OCI-LY1 (cell line): Measurements from ENCODE around the gene EME2.

ENCODE experiments used
- H2AFZ ChIP-seq: fragments of 200-600 bp; sonication (generic), shearing (Covaris generic); 2 replicates; pipeline ENCODE4 v1.6.0; 2014; ENCODE audit warnings: antibody characterized with exemption, mild to moderate bottlenecking, low read length
- H3F3A ChIP-seq: fragments of 200-600 bp; sonication (generic), shearing (Covaris generic); 2 replicates; pipeline ENCODE4 v1.6.0; 2014; ENCODE audit warnings: mild to moderate bottlenecking, antibody characterized with exemption, low read length, moderate library complexity; ENCODE audit not compliant: insufficient read depth
- H3K27ac ChIP-seq: fragments of 200-600 bp; sonication (generic); 2 replicates; pipeline ENCODE4 v1.5.1; 2014; ENCODE audit warnings: low read length, mixed run types, mild to moderate bottlenecking, low read depth; ENCODE audit not compliant: poor library complexity, severe bottlenecking
- H3K27me3 ChIP-seq: fragments of 200-600 bp; sonication (generic); 2 replicates; pipeline ENCODE4 v1.6.0; 2014; ENCODE audit warnings: antibody characterized with exemption, mild to moderate bottlenecking, low read length, moderate library complexity; ENCODE audit not compliant: insufficient read depth
- H3K36me3 ChIP-seq: fragments of 200-600 bp; sonication (generic); 2 replicates; pipeline ENCODE4 v1.6.1; 2014; ENCODE audit warnings: mild to moderate bottlenecking, antibody characterized with exemption, low read length, moderate library complexity, mixed read lengths; ENCODE audit not compliant: insufficient read depth
- H3K4me1 ChIP-seq: fragments of 200-600 bp; sonication (generic); 2 replicates; pipeline ENCODE4 v1.5.1; 2014; ENCODE audit warnings: mild to moderate bottlenecking, low read length, moderate library complexity; ENCODE audit not compliant: insufficient read depth, severe bottlenecking
- H3K4me2 ChIP-seq: fragments of 200-600 bp; sonication (generic), shearing (Covaris generic); 2 replicates; pipeline ENCODE4 v1.6.1; 2014; ENCODE audit warnings: low read length
- H3K4me3 ChIP-seq: fragments of 200-600 bp; sonication (generic); 2 replicates; pipeline ENCODE4 v1.5.1; 2014; ENCODE audit warnings: low read length, low read depth, mild to moderate bottlenecking, mixed read lengths; ENCODE audit not compliant: poor library complexity, severe bottlenecking
- H3K79me2 ChIP-seq: fragments of 200-600 bp; shearing (Covaris generic); 2 replicates; pipeline ENCODE4 v1.6.1; 2016; ENCODE audit warnings: mixed run types, low read length, mixed read lengths; ENCODE audit not compliant: insufficient read depth
- H3K9ac ChIP-seq: fragments of 200-600 bp; sonication (generic), shearing (Covaris generic); 2 replicates; pipeline ENCODE4 v1.6.1; 2014; ENCODE audit warnings: mild to moderate bottlenecking, low read length, mixed read lengths
- H3K9me2 ChIP-seq: fragments of 200-600 bp; sonication (generic), shearing (Covaris generic); 2 replicates; pipeline ENCODE4 v1.6.1; 2014; ENCODE audit warnings: low read depth, mild to moderate bottlenecking, low read length, mixed read lengths
- H3K9me3 ChIP-seq: fragments of 200-600 bp; shearing (Covaris generic); 2 replicates; pipeline ENCODE4 v1.6.1; 2014; ENCODE audit warnings: low read length, mixed read lengths
- H4K20me1 ChIP-seq: fragments of 200-600 bp; sonication (generic), shearing (Covaris generic); 2 replicates; pipeline ENCODE4 v1.6.0; 2016; ENCODE audit warnings: mild to moderate bottlenecking, low read length; ENCODE audit not compliant: insufficient read depth
- CTCF ChIP-seq: fragments of 200-600 bp; sonication (generic), shearing (Covaris generic); IDR thresholded peaks from 2 replicates; pipeline ENCODE4 v1.5.1; 2017; ENCODE audit warnings: mild to moderate bottlenecking, antibody characterized with exemption, low read length, moderate library complexity, mixed read lengths
- EZH2 ChIP-seq: fragments of 200-600 bp; sonication (generic), shearing (Covaris generic); IDR thresholded peaks from 2 replicates; pipeline ENCODE4 v1.8.0; 2017; ENCODE audit warnings: borderline replicate concordance, mixed run types, mild to moderate bottlenecking, antibody characterized with exemption, low read length, moderate library complexity, mixed read lengths

Gene EME2

GRCh38 chr16:1764971-1765370, 7.6 kb upstream of the EME2 start:
- Histone ChIP-seq H3K36me3 (peaks cover 80% of the 10 kb centered on the region), H3K4me3 (no peak overlapping the region), H3K9me3 (no peaks in the 10 kb centered on the region), H3K9ac (no peak overlapping the region), H3F3A (no peaks in the 10 kb centered on the region), H3K27me3 (no peaks in the 10 kb centered on the region), H3K4me1 (peaks cover 1% of the 10 kb centered on the region), H3K79me2 (no peaks in the 10 kb centered on the region), H4K20me1 (no peaks in the 10 kb centered on the region), H2AFZ (no peak overlapping the region), H3K27ac (no peak overlapping the region), H3K4me2 (no peak overlapping the region), H3K9me2 (no peaks in the 10 kb centered on the region)
- TF ChIP-seq EZH2 = no peak

DNA sequence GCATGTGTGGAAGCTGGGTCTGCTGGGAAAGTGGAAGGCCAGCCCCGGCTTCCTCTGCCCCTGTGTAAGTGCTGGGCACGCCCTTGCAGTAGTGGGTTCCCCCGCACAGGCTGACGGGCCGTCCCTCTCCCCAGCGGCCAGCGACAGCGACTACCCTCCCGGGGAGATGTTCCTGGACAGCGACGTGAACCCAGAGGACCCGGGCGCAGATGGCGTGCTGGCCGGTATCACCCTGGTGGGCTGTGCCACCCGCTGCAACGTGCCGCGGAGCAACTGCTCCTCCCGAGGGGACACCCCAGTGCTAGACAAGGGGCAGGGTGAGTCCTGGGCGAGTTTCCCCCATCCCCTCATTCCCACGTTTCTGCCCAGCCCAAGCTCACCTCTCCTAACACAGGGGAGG, 6.8 kb upstream of the EME2 start:
- Histone ChIP-seq H3K4me3 (no peak overlapping the region), H3K36me3 (peaks cover 83% of the 10 kb centered on the region), H3K9ac (no peak overlapping the region), H3K9me3 (no peaks in the 10 kb centered on the region), H3K4me1 (peaks cover 10% of the 10 kb centered on the region), H3K27ac (no peak overlapping the region), H3K9me2 (no peaks in the 10 kb centered on the region), H4K20me1 (no peaks in the 10 kb centered on the region), H2AFZ (no peak overlapping the region), H3K27me3 (no peaks in the 10 kb centered on the region), H3F3A (no peaks in the 10 kb centered on the region), H3K4me2 (no peak overlapping the region), H3K79me2 (no peaks in the 10 kb centered on the region)
- no peak for TF ChIP-seq EZH2
- no peak for TF ChIP-seq CTCF

DNA sequence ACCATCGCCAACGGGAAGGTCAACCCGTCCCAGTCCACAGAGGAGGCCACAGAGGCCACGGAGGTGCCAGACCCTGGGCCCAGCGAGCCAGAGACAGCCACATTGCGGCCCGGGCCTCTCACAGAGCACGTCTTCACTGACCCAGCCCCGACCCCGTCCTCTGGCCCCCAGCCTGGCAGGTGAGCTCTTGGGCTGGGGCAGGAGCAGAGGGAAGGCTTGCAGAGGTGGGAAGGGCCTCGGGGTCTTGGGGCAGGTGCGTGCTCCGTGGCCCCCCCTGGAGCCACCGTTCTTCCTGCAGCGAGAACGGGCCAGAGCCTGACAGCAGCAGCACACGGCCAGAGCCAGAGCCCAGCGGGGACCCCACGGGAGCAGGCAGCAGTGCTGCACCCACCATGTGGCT, 6.4 kb upstream of the EME2 start:
- Histone ChIP-seq H3K9me2 (no peaks in the 10 kb centered on the region), H3K9me3 (no peaks in the 10 kb centered on the region), H3K9ac (no peak overlapping the region), H3K79me2 (no peaks in the 10 kb centered on the region), H3K36me3 (peaks cover 78% of the 10 kb centered on the region), H3K4me1 (peaks cover 10% of the 10 kb centered on the region), H3K27me3 (no peaks in the 10 kb centered on the region), H3F3A (no peaks in the 10 kb centered on the region), H4K20me1 (no peaks in the 10 kb centered on the region), H3K4me2 (no peak overlapping the region), H3K27ac (no peak overlapping the region), H2AFZ (no peak overlapping the region), H3K4me3 (no peak overlapping the region)
- no peak for TF ChIP-seq CTCF
- no peak for TF ChIP-seq EZH2

DNA sequence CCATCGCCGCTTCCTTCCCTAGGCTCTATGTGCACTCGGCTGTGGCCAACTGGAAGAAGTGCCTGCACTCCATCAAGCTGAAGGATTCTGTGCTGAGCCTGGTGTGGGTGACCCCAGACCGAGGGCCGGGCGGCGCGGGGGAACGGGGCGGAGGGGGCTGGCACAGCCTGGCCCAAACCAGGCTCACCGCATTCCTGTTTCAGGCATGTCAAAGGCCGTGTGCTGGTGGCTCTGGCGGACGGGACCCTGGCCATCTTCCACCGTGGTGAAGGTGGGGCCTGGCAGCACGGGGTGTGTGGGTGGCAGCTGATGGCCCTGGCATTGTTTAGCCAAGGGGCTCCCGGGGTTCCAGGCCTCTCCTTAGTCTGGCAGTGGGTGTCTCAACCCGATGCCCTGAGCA, 5.9 kb upstream of the EME2 start:
- Histone ChIP-seq H3K79me2 (no peaks in the 10 kb centered on the region), H3K36me3 (peaks cover 77% of the 10 kb centered on the region), H4K20me1 (no peaks in the 10 kb centered on the region), H3K4me1 (peaks cover 10% of the 10 kb centered on the region), H3K4me3 (no peak overlapping the region), H3K27me3 (no peaks in the 10 kb centered on the region), H3K27ac (no peak overlapping the region), H3K9me3 (no peaks in the 10 kb centered on the region), H3K9me2 (no peaks in the 10 kb centered on the region), H2AFZ (no peak overlapping the region), H3K4me2 (no peak overlapping the region), H3F3A (no peaks in the 10 kb centered on the region), H3K9ac (no peak overlapping the region)
- TF ChIP-seq EZH2 = no peak
- TF ChIP-seq CTCF = no peak
